Measurements from ENCODE around the gene HLA-DRA.

HLA-DRA gene

GRCh38 chr6:32475392-32476206 lies 35.9 kb downstream of the HLA-DRA start:
- H3K36me3 ChIP-seq: no peaks in the 10 kb centered on the region
- no peak overlapping the region for H3K4me3 ChIP-seq (ENCODE audit: low read depth, low read length)
- no peak for DNase-seq
- TF ChIP-seq CTCF (IDR thresholded peaks at IDR 0.05; ENCODE audit: low read depth, low read length): no peak
- H3K27me3 ChIP-seq (ENCODE audit: insufficient read depth, low read depth, severe bottlenecking): peaks cover 63% of the 10 kb centered on the region
- H3K9me3 ChIP-seq (ENCODE audit: severe bottlenecking): peaks cover 29% of the 10 kb centered on the region
- H3K27ac ChIP-seq: no peak overlapping the region

GRCh38 chr6:32483968-32484613 lies 44.4 kb downstream of the HLA-DRA start:
- no peak for TF ChIP-seq CTCF (IDR thresholded peaks at IDR 0.05; ENCODE audit: low read depth, low read length)
- Histone ChIP-seq H3K36me3 (no peaks in the 10 kb centered on the region), H3K4me3 (ENCODE audit: low read depth, low read length) (no peak overlapping the region), H3K27ac (no peak overlapping the region), H3K9me3 (ENCODE audit: severe bottlenecking) (peaks cover 7% of the 10 kb centered on the region), H3K27me3 (ENCODE audit: insufficient read depth, low read depth, severe bottlenecking) (peaks cover 48% of the 10 kb centered on the region)
- no peak for DNase-seq

- Histone ChIP-seq H3K9me3 (ENCODE audit: severe bottlenecking) (peaks cover 1% of the 10 kb centered on the region), H3K27me3 (ENCODE audit: insufficient read depth, low read depth, severe bottlenecking) (peaks cover 45% of the 10 kb centered on the region), H3K36me3 (no peaks in the 10 kb centered on the region), H3K4me3 (ENCODE audit: low read depth, low read length) (no peak overlapping the region), H3K27ac (no peak overlapping the region)
- TF ChIP-seq CTCF (IDR thresholded peaks at IDR 0.05; ENCODE audit: low read depth, low read length): no peak
- no peak for DNase-seq
These were observed 44.9 kb downstream of the HLA-DRA start for GRCh38 chr6:32484614-32484998.

- no peak for DNase-seq
- Histone ChIP-seq H3K36me3 (no peaks in the 10 kb centered on the region), H3K4me3 (ENCODE audit: low read depth, low read length) (no peak overlapping the region), H3K27me3 (ENCODE audit: insufficient read depth, low read depth, severe bottlenecking) (peaks cover 63% of the 10 kb centered on the region), H3K27ac (no peak overlapping the region), H3K9me3 (ENCODE audit: severe bottlenecking) (no peaks in the 10 kb centered on the region)
- TF ChIP-seq CTCF (IDR thresholded peaks at IDR 0.05; ENCODE audit: low read depth, low read length): no peak
These were observed 48.4 kb downstream of the HLA-DRA start for GRCh38 chr6:32488083-32488482.

GRCh38 chr6:32491700-32492099 lies 52.0 kb downstream of the HLA-DRA start:
- Histone ChIP-seq H3K27me3 (ENCODE audit: insufficient read depth, low read depth, severe bottlenecking) (peaks cover 68% of the 10 kb centered on the region), H3K36me3 (no peaks in the 10 kb centered on the region), H3K9me3 (ENCODE audit: severe bottlenecking) (peaks cover 10% of the 10 kb centered on the region), H3K27ac (no peak overlapping the region), H3K4me3 (ENCODE audit: low read depth, low read length) (no peak overlapping the region)
- no peak for DNase-seq
- no peak for TF ChIP-seq CTCF (IDR thresholded peaks at IDR 0.05; ENCODE audit: low read depth, low read length)

All from WERI-Rb-1 (cell line).